SK-N-SH treated with all-trans-retinoic acid at 6 μM for 48 hours (cell line): ENCODE data around the gene WDR62.

Source experiments
- ATAC-seq: fragments of 200-7000 bp; cut with Tn5 transposase; 3 replicates; pipeline ENCODE4 v1.9.1; 2020; ENCODE audit warnings: mild to moderate bottlenecking, moderate library complexity
- ARNTL ChIP-seq: fragments of 450-650 bp; formaldehyde crosslinking; IDR thresholded peaks from 2 replicates; pipeline ENCODE4 v1.5.0; 2020; ENCODE audit warnings: low read depth, mild to moderate bottlenecking, moderate library complexity, borderline replicate concordance
- BACH2 ChIP-seq: fragments of 250-450 bp; sonication (Bioruptor Pico); IDR thresholded peaks from 2 replicates; pipeline ENCODE4 v1.9.0; 2021; ENCODE audit warnings: mild to moderate bottlenecking, borderline replicate concordance
- CSDC2 ChIP-seq: fragments of 250-450 bp; sonication (Bioruptor Pico); IDR thresholded peaks from 2 replicates; pipeline ENCODE4 v1.5.0; 2020; ENCODE audit warnings: mild to moderate bottlenecking, moderate library complexity
- ESRRG ChIP-seq: fragments of 250-450 bp; sonication (Bioruptor Pico); IDR thresholded peaks from 2 replicates; pipeline ENCODE4 v1.6.1; 2021; ENCODE audit warnings: mild to moderate bottlenecking
- GLIS3 ChIP-seq: fragments of 250-450 bp; sonication (Bioruptor Pico); IDR thresholded peaks from 2 replicates; pipeline ENCODE4 v1.5.0; 2020; ENCODE audit warnings: mild to moderate bottlenecking, moderate library complexity
- PPARA ChIP-seq: fragments of 250-450 bp; sonication (Bioruptor Pico); IDR thresholded peaks from 2 replicates; pipeline ENCODE4 v1.5.0; 2020; ENCODE audit warnings: mild to moderate bottlenecking, borderline replicate concordance
- RARB ChIP-seq: fragments of 250-450 bp; sonication (Bioruptor Pico); IDR thresholded peaks from 2 replicates; pipeline ENCODE4 v1.8.0; 2021; ENCODE audit warnings: mild to moderate bottlenecking, moderate library complexity
- SNAI2 ChIP-seq: fragments of 250-450 bp; sonication (Bioruptor Pico); IDR thresholded peaks from 2 replicates; pipeline ENCODE4 v1.5.0; 2020; ENCODE audit warnings: mild to moderate bottlenecking, moderate library complexity
- TCF4 ChIP-seq: fragments of 250-450 bp; sonication (Bioruptor Pico); IDR thresholded peaks from 2 replicates; pipeline ENCODE4 v1.8.0; 2021; ENCODE audit warnings: mild to moderate bottlenecking, moderate library complexity, borderline replicate concordance
- TOX ChIP-seq: fragments of 250-450 bp; sonication (Bioruptor Pico); IDR thresholded peaks from 2 replicates; pipeline ENCODE4 v1.8.0; 2021; ENCODE audit warnings: mild to moderate bottlenecking, moderate library complexity, borderline replicate concordance
- TSHZ2 ChIP-seq: fragments of 250-450 bp; sonication (Bioruptor Pico); IDR thresholded peaks from 2 replicates; pipeline ENCODE4 v1.5.0; 2020; ENCODE audit warnings: mild to moderate bottlenecking, moderate library complexity
- ZC3H10 ChIP-seq: fragments of 250-450 bp; sonication (Bioruptor Pico); IDR thresholded peaks from 2 replicates; pipeline ENCODE4 v1.5.1; 2021; ENCODE audit warnings: mild to moderate bottlenecking, moderate library complexity
- ZFP3 ChIP-seq: fragments of 250-450 bp; sonication (Bioruptor Pico); IDR thresholded peaks from 2 replicates; pipeline ENCODE4 v1.5.0; 2020; ENCODE audit warnings: mild to moderate bottlenecking, moderate library complexity
- ZFP30 ChIP-seq: fragments of 450-650 bp; formaldehyde crosslinking; IDR thresholded peaks from 2 replicates; pipeline ENCODE4 v1.5.0; 2022; ENCODE audit warnings: mild to moderate bottlenecking, moderate library complexity
- ZNF565 ChIP-seq: fragments of 450-650 bp; formaldehyde crosslinking; conservative IDR thresholded peaks from 2 replicates; pipeline ENCODE4 v1.5.0; 2020; ENCODE audit warnings: low read depth, mild to moderate bottlenecking, moderate library complexity
- ZNF70 ChIP-seq: fragments of 450-650 bp; formaldehyde crosslinking; IDR thresholded peaks from 2 replicates; pipeline ENCODE4 v1.5.0; 2020; ENCODE audit warnings: mild to moderate bottlenecking, moderate library complexity
- ZNF8 ChIP-seq: fragments of 450-650 bp; formaldehyde crosslinking; IDR thresholded peaks from 2 replicates; pipeline ENCODE4 v1.5.0; 2020; ENCODE audit warnings: mild to moderate bottlenecking, moderate library complexity
- TF ChIP-seq, protein P1 (sequence below): fragments of 250-450 bp; sonication (Bioruptor Pico); IDR thresholded peaks from 2 replicates; pipeline ENCODE4 v1.5.1; 2020; ENCODE audit warnings: low read depth, mild to moderate bottlenecking, moderate library complexity
- TF ChIP-seq, protein P2 (sequence below): fragments of 250-450 bp; sonication (Bioruptor Pico); IDR thresholded peaks from 2 replicates; pipeline ENCODE4 v1.8.0; 2021; ENCODE audit warnings: low read depth, mild to moderate bottlenecking, moderate library complexity, borderline replicate concordance

Gene WDR62

GRCh38 chr19:36059180-36059910 lies 4.6 kb downstream of the WDR62 start:
- no peak for TF ChIP-seq TCF4
- no peak for TF ChIP-seq RARB (CRISPR knock-in tag)
- no peak for TF ChIP-seq SNAI2
- no peak for TF ChIP-seq BACH2 (CRISPR knock-in tag)
- no peak for TF ChIP-seq ZNF70 (CRISPR knock-in tag)
- TF ChIP-seq GLIS3: no peak
- TF ChIP-seq TOX (CRISPR knock-in tag): no peak
- TF ChIP-seq ZFP3 (CRISPR knock-in tag): no peak
- no peak for TF ChIP-seq TSHZ2 (CRISPR knock-in tag)
- no peak for TF ChIP-seq ZNF565 (CRISPR knock-in tag)
- TF ChIP-seq ZNF8 (CRISPR knock-in tag): no peak
- TF ChIP-seq, protein P1, sequence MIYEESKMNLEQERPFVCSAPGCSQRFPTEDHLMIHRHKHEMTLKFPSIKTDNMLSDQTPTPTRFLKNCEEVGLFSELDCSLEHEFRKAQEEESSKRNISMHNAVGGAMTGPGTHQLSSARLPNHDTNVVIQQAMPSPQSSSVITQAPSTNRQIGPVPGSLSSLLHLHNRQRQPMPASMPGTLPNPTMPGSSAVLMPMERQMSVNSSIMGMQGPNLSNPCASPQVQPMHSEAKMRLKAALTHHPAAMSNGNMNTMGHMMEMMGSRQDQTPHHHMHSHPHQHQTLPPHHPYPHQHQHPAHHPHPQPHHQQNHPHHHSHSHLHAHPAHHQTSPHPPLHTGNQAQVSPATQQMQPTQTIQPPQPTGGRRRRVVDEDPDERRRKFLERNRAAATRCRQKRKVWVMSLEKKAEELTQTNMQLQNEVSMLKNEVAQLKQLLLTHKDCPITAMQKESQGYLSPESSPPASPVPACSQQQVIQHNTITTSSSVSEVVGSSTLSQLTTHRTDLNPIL: no peak
- TF ChIP-seq, protein P2, sequence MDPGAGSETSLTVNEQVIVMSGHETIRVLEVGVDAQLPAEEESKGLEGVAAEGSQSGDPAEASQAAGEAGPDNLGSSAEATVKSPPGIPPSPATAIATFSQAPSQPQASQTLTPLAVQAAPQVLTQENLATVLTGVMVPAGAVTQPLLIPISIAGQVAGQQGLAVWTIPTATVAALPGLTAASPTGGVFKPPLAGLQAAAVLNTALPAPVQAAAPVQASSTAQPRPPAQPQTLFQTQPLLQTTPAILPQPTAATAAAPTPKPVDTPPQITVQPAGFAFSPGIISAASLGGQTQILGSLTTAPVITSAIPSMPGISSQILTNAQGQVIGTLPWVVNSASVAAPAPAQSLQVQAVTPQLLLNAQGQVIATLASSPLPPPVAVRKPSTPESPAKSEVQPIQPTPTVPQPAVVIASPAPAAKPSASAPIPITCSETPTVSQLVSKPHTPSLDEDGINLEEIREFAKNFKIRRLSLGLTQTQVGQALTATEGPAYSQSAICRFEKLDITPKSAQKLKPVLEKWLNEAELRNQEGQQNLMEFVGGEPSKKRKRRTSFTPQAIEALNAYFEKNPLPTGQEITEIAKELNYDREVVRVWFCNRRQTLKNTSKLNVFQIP (CRISPR knock-in tag): no peak
- ATAC-seq: no peak

GRCh38 chr19:36060430-36060829 lies 5.7 kb downstream of the WDR62 start:
- no peak for TF ChIP-seq ZC3H10 (CRISPR knock-in tag)
- no peak for TF ChIP-seq ZNF70 (CRISPR knock-in tag)
- no peak for TF ChIP-seq ZFP3 (CRISPR knock-in tag)
- TF ChIP-seq BACH2 (CRISPR knock-in tag): no peak
- TF ChIP-seq TOX (CRISPR knock-in tag): no peak
- no peak for TF ChIP-seq RARB (CRISPR knock-in tag)
- TF ChIP-seq ZNF8 (CRISPR knock-in tag): no peak
- no peak for TF ChIP-seq PPARA (CRISPR knock-in tag)
- no peak for TF ChIP-seq SNAI2
- no peak for TF ChIP-seq TCF4
- no peak for TF ChIP-seq ZFP30 (CRISPR knock-in tag)
- no peak for TF ChIP-seq ESRRG
- TF ChIP-seq GLIS3: no peak
- no peak for TF ChIP-seq CSDC2 (CRISPR knock-in tag)
- no peak for TF ChIP-seq ZNF565 (CRISPR knock-in tag)
- no peak for TF ChIP-seq ARNTL (CRISPR knock-in tag)
- no peak for TF ChIP-seq TSHZ2 (CRISPR knock-in tag)
- TF ChIP-seq, protein P1: no peak
- ATAC-seq: peak; percentile 96

DNA sequence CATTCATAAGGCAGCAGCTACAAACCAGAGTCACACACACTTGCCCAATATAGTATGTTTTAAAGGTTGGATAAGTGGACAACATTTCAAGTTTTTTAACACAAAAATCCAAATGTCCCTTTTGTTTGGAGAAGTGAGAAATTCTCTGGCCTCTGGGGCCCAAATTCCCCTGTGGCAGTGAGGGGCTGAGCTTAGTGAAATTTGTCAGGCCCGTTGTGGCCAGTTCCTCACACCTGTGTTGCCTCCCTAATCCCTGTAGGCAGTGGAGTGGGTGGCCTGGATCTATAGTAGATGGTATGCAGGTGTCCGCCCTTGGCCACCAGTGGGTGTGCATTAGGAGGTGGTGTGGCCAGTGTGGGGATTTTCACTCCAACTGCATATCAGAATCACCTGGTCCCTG lies 6.7 kb downstream of the WDR62 start:
- ATAC-seq: no peak
- no peak for TF ChIP-seq SNAI2
- TF ChIP-seq, protein P2 (CRISPR knock-in tag): no peak
- no peak for TF ChIP-seq ARNTL (CRISPR knock-in tag)
